Measurements from ENCODE around the gene C6orf132. TPM values are rescaled to one million over a fixed set of nuclear protein-coding genes. Genes with fewer than 3 reads are reported as not detected.

Gene C6orf132
- total RNA-seq, 1 donor from 2014 or later: 1.3 TPM

GRCh38 chr6:42095776-42096541 is 46.5 kb downstream of the C6orf132 start:
- Histone ChIP-seq H3K9me3 (no peaks in the 10 kb centered on the region), H3K27me3 (no peaks in the 10 kb centered on the region), H3K4me3 (no peak overlapping the region), H3K36me3 (no peaks in the 10 kb centered on the region), H3K4me1 (no peaks in the 10 kb centered on the region), H3K27ac (no peak overlapping the region)
- DNase-seq (ENCODE audit: low spot score in 2 of 2): no peak
- intact Hi-C loops (cut with DNase I): no loop called here
- no peak for TF ChIP-seq CTCF (IDR thresholded peaks at IDR 0.05)

DNA sequence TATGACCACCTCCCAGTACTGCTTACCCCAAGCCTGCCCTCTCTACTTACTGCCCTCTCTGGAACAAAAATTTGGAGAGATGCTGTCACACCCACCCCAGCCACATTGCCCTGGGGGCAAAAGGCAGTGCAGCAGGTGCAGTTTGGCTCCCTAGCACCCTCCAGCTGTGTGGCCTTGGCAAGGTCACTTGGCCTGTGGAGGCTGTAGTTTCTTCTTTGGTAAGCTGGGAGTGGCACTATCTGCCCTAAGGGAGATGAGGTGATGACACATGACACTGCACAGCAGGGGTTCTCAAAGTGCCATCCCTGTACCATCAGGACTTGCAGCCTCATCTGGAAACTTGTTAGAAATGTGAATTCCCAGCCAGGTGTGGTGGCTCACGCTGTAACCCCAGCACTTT is 47.3 kb downstream of the C6orf132 start:
- no peaks in the 10 kb centered on the region for H3K9me3 ChIP-seq
- TF ChIP-seq CTCF (IDR thresholded peaks at IDR 0.05): no peak
- no peak overlapping the region for H3K4me3 ChIP-seq
- no peak overlapping the region for H3K27ac ChIP-seq
- DNase-seq (ENCODE audit: low spot score in 2 of 2): no peak
- intact Hi-C loops (cut with DNase I): no loop called here
- H3K36me3 ChIP-seq: no peaks in the 10 kb centered on the region
- H3K27me3 ChIP-seq: no peaks in the 10 kb centered on the region
- H3K4me1 ChIP-seq: no peaks in the 10 kb centered on the region

DNA sequence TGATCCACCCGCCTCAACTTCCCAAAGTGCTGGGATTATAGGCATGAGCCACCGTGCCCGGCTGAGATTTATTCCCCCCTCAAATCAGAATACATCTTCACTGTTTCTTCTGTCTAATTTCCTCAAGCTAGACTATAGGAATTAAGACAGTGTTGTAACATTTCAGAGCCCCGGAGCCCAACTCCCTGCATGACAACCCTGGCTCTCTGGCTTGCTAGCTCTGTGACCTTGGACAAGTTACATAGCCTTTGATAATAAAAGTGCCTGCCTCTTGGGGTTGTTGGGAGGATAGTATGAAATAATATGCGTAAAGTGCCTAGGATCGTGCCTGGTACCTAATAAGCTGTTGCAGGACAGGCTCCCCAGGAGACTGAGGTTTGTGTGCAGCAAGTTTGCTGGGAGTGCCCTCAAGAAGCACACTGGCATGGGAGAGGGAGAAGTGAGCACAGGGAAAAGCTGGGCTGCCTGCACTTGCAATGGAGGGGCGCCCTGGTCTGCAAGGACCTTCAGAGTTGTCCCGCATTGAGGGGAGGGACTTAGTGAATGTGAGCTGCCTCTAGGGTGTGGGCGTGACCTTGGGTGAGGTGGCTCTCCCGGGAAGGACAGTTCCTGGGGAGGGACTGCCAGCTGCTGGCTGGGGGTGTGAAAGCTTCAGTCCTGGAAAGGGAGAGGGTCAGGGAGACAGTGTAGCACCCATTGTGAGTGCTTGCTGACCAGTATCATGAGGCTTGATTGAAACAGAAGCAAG is 48.7 kb downstream of the C6orf132 start:
- TF ChIP-seq CTCF (IDR thresholded peaks at IDR 0.05): no peak
- Histone ChIP-seq H3K4me3 (no peak overlapping the region), H3K27ac (no peak overlapping the region), H3K36me3 (no peaks in the 10 kb centered on the region), H3K9me3 (no peaks in the 10 kb centered on the region), H3K4me1 (no peaks in the 10 kb centered on the region), H3K27me3 (no peaks in the 10 kb centered on the region)
- intact Hi-C loops (cut with DNase I): no loop called here
- no peak for DNase-seq (ENCODE audit: low spot score in 2 of 2)

DNA sequence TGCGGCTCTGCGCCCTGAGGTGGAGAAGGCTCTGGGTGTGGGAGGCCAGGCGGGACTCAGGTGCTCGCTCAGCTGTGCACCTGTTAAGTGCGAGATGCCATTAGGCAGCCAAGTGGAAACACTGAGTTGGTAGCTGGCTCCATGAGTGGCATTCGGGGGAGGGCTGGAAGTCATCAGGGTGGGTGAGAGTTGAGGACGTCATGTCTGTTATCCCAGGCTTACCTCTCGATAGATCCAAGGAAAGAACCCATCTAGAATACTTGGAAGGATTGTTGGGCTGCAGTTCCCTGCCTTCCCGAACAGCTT is 50.7 kb downstream of the C6orf132 start:
- DNase-seq (ENCODE audit: low spot score in 2 of 2): no peak
- H3K9me3 ChIP-seq: no peaks in the 10 kb centered on the region
- no peak overlapping the region for H3K27ac ChIP-seq
- no peak for TF ChIP-seq CTCF (IDR thresholded peaks at IDR 0.05)
- intact Hi-C loops (cut with DNase I): no loop called here
- no peaks in the 10 kb centered on the region for H3K27me3 ChIP-seq
- no peaks in the 10 kb centered on the region for H3K4me1 ChIP-seq
- H3K36me3 ChIP-seq: no peaks in the 10 kb centered on the region
- H3K4me3 ChIP-seq: no peak overlapping the region

DNA sequence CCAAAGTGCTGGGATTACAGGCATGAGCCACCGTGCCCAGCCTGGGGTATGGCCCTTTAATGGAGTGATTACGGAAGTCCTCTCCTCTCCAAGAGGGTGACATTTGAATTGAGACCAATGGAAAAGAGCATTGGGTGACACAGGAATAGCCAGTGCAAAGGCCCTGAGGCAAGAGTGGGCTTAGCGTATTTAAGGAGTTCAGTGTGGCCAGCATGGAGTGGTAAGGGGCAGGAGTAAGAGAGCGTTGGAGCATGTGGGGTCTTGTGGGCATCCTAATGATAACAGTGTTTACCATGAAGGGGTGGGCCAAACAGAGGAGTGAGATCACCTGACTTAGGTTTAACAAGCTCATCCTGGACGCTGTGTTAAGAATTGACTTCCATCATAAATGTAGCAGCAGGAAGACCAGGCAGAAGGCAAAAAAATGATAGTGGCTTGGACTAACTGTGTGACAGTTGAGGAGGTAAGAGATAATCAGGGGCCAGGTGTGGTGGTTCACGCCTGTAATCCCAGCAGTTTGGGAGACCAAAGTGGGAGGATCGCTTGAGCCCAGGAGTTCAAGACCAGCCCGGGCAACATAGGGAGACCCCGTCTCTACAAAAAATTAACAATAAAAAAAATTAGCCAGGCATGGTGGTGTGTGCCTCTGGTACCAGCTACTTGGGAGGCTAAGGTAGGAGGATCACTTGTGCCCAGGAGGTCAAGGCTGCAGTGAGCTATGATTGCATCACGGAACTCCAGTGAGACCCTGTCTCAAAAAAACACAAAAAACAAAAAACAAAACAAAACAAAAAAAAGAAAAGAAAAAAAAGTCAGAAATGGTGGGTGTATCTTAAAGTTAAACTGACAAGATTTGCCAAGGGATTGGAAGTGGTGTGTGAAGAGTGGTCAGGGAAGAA is 51.4 kb downstream of the C6orf132 start:
- intact Hi-C loops (cut with DNase I): no loop called here
- no peaks in the 10 kb centered on the region for H3K27me3 ChIP-seq

More for the DNA sequence above, 51.4 kb downstream of the C6orf132 start:
- no peaks in the 10 kb centered on the region for H3K4me1 ChIP-seq
- DNase-seq (ENCODE audit: low spot score in 2 of 2): no peak
- H3K27ac ChIP-seq: no peak overlapping the region
- no peaks in the 10 kb centered on the region for H3K36me3 ChIP-seq
- no peak for TF ChIP-seq CTCF (IDR thresholded peaks at IDR 0.05)
- no peak overlapping the region for H3K4me3 ChIP-seq
- no peaks in the 10 kb centered on the region for H3K9me3 ChIP-seq
